Fibroblast of skin of abdomen (primary cell): ENCODE results near the gene NPIPA3. TPM values are rescaled to one million over a fixed set of nuclear protein-coding genes. Genes with fewer than 3 reads are reported as not detected.
"Not testable (repeated sequence)": the region's sequence is repeated elsewhere in the genome, so short reads cannot be mapped to it uniquely, and the experiment has no call there.

ENCODE experiments used
- DNase-seq: peaks from one replicate; pipeline ENCODE4 v3.0.0-alpha.2; 2013
- polyA plus RNA-seq, 2 experiments: library from polyadenylated mRNA; unstranded; fragments of 120-200 nt; gene quantifications; one replicate each; pipeline ENCODE4 v1.2.1, GENCODE V29; 2013; ENCODE audit not compliant: insufficient read length in 2 of 2

Gene NPIPA3
- 3.0 TPM for polyA plus RNA-seq (2013, experiment 1 of 2; ENCODE audit: insufficient read length)
- 2.9 TPM for polyA plus RNA-seq (2013, experiment 2 of 2; ENCODE audit: insufficient read length)

- not testable (repeated sequence) for DNase-seq
Measured at GRCh38 chr16:14703156-14704011, at the start of gene NPIPA3. Gene NPIPA3 (plus strand): TSS chr16:14703411. CDS start chr16:14708944, 5,533 bp downstream.

GRCh38 chr16:14658063-14658462, 45.1 kb upstream of the NPIPA3 start:
- no peak for DNase-seq

- DNase-seq, result no peak
Measured at GRCh38 chr16:14667347-14668266, 35.6 kb upstream of the NPIPA3 start.

- no peak for DNase-seq
Measured at GRCh38 chr16:14668556-14669223, 34.5 kb upstream of the NPIPA3 start.

- no peak for DNase-seq
Measured at GRCh38 chr16:14669776-14670175, 33.4 kb upstream of the NPIPA3 start.

- DNase-seq, result no peak
Measured at GRCh38 chr16:14672403-14672971, 30.7 kb upstream of the NPIPA3 start.

- DNase-seq, result no peak
Measured at GRCh38 chr16:14676633-14677032, 26.6 kb upstream of the NPIPA3 start.

- DNase-seq, result no peak
Measured at GRCh38 chr16:14677627-14678026, 25.6 kb upstream of the NPIPA3 start.

GRCh38 chr16:14678748-14679497, 24.3 kb upstream of the NPIPA3 start:
- DNase-seq, result no peak

GRCh38 chr16:14680396-14680795, 22.8 kb upstream of the NPIPA3 start:
- DNase-seq, result not testable (repeated sequence)

GRCh38 chr16:14681115-14681514, 22.1 kb upstream of the NPIPA3 start:
- no peak for DNase-seq

GRCh38 chr16:14682121-14682520, 21.1 kb upstream of the NPIPA3 start:
- no peak for DNase-seq

GRCh38 chr16:14685870-14686793, 17.1 kb upstream of the NPIPA3 start:
- not testable (repeated sequence) for DNase-seq

- DNase-seq, result not testable (repeated sequence)
Measured at GRCh38 chr16:14694129-14694528, 9.1 kb upstream of the NPIPA3 start, which contains the start of gene PLA2G10. Gene PLA2G10 (minus strand): TSS chr16:14694308. CDS start chr16:14694229, 79 bp downstream.

- DNase-seq, result not testable (repeated sequence)
Measured at GRCh38 chr16:14701859-14702258, 1.4 kb upstream of the NPIPA3 start.

- not testable (repeated sequence) for DNase-seq
Measured at GRCh38 chr16:14702672-14703071, 539 bp upstream of the NPIPA3 start.

GRCh38 chr16:14733233-14733632, 30.0 kb downstream of the NPIPA3 start:
- not testable (repeated sequence) for DNase-seq

- not testable (repeated sequence) for DNase-seq
Measured at GRCh38 chr16:14740832-14741385, 37.7 kb downstream of the NPIPA3 start.

GRCh38 chr16:14741794-14742193, 38.6 kb downstream of the NPIPA3 start:
- not testable (repeated sequence) for DNase-seq
